Activated CD4-positive, CD25-positive, alpha-beta regulatory T cell treated with anti-CD3 and anti-CD28 coated beads, Interleukin-2, amount 50 U/mL, for 72 hours (primary cell): ENCODE results near the gene PCGF6.
"Not testable (repeated sequence)": the region's sequence is repeated elsewhere in the genome, so short reads cannot be mapped to it uniquely, and the experiment has no call there.

Experiments used
- DNase-seq: peaks from one replicate; pipeline ENCODE4 v3.0.0; 2021

The PCGF6 gene

GRCh38 chr10:103310197-103310596 lies 40.7 kb downstream of the PCGF6 start:
- no peak for DNase-seq

GRCh38 chr10:103307594-103307993 lies 43.3 kb downstream of the PCGF6 start:
- no peak for DNase-seq

DNA sequence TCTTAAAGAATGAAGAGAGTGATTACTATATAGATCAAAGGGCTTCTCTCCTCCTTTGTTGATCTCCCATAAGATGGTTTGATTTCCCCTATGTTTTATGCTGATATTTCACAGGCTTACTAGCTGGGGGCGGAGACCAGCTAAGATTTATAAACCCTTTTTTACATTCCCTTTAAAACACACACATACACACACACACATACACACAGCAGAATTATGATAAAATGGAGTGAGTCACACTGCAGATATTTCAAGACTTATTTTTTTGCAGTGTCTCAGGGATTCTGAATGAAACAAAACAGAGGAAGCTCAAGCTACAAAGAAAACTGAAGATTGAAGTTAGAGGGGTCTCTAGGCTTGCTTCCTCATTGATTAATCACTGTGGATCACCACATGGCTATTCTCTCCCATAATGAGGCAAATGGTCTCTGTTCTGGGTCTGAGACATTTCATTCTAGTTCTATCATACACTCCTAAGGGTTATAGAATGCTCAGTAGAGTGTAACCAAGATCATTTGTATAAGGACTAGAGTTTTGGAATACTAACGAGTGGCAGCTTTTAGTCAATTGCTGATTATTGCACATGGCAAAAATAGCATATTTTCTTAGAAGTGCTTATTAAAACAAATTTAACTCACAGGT lies 55.4 kb downstream of the PCGF6 start:
- DNase-seq, result no peak

DNA sequence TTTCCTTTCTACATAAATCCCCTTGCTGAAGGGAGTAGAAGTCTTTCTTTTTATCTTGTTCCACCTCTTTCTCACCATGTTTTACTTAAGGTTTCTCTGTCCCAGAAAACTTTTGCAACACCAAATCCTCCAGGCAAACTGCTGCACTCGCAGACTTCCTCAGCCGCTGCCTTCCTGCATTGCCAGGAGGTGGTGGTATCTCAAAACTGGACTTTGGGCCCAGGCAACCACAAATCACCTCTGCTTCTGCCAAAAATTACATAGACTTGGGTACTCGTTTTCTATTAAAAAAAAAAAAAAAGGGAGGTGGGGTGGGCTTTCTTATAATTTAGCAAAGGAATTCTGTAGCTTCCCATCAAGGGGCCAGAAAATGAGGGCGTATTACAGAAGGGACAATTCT lies 59.4 kb downstream of the PCGF6 start:
- DNase-seq, result no peak

DNA sequence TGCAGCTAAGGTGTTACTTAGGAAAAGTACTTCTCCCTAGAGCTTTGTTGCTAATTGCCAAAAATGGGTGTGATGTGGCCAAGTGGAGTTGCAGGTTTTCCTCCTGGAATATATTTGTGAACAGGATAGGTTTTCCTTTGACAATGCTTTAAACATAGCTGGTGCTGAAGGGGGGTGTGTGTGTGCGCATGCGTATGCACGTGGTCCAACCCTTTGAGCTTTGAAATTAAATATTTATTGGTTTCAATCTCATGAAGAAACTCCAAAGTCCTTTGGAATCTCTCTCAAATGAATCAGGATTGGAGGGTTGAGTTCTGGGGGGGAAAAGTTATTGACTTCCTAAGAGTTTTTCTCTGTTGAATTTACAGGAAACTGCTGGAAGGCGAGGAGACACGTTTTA lies 62.9 kb downstream of the PCGF6 start:
- no peak for DNase-seq

GRCh38 chr10:103284170-103284569 lies 66.8 kb downstream of the PCGF6 start:
- DNase-seq, result no peak

- no peak for DNase-seq
These were observed 68.0 kb downstream of the PCGF6 start for GRCh38 chr10:103282961-103283360.

DNA sequence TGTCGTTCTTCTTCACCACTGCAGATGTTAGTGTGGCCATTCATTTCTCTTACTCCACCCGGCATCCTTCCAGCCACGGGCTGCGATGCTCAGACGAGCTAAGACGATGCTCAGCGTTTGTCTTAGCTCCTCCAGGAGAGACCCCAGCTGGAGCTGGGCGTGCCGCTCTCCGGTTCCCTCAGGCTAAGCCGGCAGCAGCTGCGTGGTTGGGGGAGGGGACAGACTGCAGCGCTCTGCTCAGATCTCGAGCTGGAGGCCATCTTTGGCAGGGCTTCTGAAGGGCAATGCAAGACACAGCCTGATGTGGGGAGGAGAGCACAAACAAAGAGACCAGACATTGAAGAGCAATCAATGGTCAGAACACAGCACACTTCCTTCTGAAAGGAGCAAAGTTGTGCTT lies 69.2 kb downstream of the PCGF6 start:
- no peak for DNase-seq

DNA sequence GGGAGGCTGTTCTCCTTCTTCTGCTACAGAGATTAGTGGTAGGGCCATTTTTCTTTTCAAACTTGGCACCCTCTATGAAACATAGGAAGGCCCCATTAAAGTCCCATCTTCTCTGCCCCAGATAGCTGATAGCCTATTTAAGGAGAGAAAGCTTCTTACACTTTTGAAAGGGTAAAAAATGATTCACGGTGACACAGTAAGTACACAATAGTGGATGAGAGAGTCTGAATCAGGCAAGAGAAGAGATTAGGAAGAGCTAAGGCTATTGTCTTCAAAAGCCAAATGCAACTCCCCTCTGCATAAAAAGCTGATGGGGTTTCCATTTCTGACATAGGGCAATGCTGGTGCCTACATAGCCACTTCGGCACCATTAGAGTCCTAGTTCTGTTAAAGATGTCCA lies 70.4 kb downstream of the PCGF6 start:
- DNase-seq, result no peak

- DNase-seq, result no peak
These were observed 70.9 kb downstream of the PCGF6 start for GRCh38 chr10:103280031-103280430.

GRCh38 chr10:103278862-103279298 lies 72.1 kb downstream of the PCGF6 start:
- DNase-seq, result no peak

DNA sequence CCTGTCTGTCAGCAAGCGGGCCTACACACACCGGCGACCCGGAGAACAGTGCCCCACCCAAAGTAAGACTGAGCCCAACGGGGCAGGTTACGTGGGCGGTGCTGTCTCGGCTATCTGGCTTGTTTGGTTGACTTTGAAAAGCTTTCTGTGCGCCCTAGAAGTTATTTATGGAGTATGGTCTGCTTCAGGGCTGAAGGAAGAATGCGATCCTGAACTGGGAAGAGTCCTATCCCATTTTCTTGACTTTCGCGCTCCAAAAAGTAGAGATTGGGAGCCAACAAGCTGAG lies 72.5 kb downstream of the PCGF6 start:
- DNase-seq, result no peak

- DNase-seq, result no peak
These were observed 73.0 kb downstream of the PCGF6 start for GRCh38 chr10:103277713-103278536.

DNA sequence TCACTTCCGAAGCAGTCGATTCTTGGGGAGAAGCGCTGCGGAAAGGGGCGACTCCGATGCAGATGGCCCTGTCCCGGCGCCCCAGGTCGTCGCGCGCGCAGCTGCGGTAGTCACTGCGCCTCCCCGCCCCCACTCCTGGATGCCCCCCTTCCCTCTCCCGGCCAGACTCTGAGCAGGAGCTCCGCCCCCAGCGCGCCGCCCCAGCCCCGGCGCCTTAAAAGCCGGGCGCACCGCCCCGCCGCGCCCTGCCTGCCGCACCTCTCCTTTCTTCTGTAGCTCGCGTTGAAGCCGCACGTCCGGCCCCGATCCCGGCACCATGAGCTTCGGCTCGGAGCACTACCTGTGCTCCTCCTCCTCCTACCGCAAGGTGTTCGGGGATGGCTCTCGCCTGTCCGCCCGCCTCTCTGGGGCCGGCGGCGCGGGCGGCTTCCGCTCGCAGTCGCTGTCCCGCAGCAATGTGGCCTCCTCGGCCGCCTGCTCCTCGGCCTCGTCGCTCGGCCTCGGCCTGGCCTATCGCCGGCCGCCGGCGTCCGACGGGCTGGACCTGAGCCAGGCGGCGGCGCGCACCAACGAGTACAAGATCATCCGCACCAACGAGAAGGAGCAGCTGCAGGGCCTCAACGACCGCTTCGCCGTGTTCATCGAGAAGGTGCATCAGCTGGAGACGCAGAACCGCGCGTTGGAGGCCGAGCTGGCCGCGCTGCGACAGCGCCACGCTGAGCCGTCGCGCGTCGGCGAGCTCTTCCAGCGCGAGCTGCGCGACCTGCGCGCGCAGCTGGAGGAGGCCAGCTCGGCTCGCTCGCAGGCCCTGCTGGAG lies 73.8 kb downstream of the PCGF6 start, which contains the start of gene INA:
INA (plus strand) TSS at position 243 of the 817 bp plus-strand sequence; CDS start at position 317, 74 bp downstream.
- DNase-seq, result no peak

DNA sequence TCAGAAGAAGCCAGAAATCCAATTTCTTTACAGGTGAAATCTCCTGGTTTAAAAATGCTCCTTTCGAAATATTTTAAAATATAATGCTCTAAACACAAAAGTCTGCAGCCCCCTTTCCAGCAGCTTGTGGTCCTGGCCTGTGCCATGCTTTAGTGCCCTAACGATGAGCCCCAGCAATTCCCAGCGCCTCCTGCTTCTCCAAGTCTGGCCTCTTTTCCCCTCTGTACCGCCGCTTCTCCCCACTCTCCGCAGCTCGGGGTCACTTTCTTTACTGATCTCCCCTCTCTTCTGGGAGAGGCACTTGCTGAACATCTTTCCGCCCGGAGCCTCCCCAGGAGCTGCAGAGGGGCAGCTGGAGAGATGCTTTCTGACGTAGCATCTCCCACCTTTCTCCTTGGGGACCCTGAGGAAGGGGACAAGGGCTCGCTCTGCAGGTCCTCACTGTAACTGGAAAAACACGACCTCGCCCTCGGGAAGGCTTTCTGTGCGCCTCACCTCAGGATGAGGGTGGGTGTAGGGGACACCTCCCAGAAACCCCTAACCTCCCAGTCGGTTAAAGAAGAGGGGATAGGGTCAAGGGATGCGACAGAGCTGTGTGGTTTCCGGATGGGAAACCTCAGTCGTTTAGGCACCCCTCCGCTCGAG lies 74.6 kb downstream of the PCGF6 start:
- DNase-seq, result no peak

- DNase-seq, result no peak
These were observed 77.9 kb downstream of the PCGF6 start for GRCh38 chr10:103273041-103273441.

GRCh38 chr10:103265717-103266329 lies 85.1 kb downstream of the PCGF6 start:
- DNase-seq, result no peak

GRCh38 chr10:103262229-103262628 lies 88.7 kb downstream of the PCGF6 start:
- DNase-seq, result no peak

GRCh38 chr10:103259989-103260388 lies 91.0 kb downstream of the PCGF6 start:
- DNase-seq, result no peak

GRCh38 chr10:103258928-103259327 lies 92.0 kb downstream of the PCGF6 start:
- not testable (repeated sequence) for DNase-seq

GRCh38 chr10:103257812-103258211 lies 93.1 kb downstream of the PCGF6 start:
- no peak for DNase-seq

- DNase-seq, result no peak
These were observed 94.3 kb downstream of the PCGF6 start for GRCh38 chr10:103256613-103257012.
